ENCODE measurements around the gene CHD1L.

CHD1L gene

DNA sequence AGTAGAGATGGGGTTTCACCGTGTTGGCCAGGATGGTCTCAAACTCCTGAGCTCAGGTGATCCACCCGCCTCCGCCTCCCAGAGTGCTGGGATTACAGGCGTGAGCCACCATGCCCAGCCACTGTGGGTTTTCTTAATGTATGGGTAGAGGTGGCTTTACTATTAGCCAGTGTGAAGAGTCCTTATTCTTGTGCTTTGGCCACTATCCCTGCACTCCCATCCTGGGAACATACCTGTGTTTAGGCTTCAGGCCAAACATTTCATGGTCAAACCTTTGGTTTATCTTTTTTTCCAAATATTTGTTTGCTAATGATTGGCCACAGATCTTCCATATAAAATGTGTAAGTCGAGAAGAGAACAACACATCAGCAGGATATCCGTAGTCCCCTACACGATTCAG, 33.9 kb upstream of the CHD1L start:
- no peak for DNase-seq (ENCODE audit: low read depth)
- no peak overlapping the region for H3K4me3 ChIP-seq (ENCODE audit: low read depth, low read length)
- TF ChIP-seq, protein P1, sequence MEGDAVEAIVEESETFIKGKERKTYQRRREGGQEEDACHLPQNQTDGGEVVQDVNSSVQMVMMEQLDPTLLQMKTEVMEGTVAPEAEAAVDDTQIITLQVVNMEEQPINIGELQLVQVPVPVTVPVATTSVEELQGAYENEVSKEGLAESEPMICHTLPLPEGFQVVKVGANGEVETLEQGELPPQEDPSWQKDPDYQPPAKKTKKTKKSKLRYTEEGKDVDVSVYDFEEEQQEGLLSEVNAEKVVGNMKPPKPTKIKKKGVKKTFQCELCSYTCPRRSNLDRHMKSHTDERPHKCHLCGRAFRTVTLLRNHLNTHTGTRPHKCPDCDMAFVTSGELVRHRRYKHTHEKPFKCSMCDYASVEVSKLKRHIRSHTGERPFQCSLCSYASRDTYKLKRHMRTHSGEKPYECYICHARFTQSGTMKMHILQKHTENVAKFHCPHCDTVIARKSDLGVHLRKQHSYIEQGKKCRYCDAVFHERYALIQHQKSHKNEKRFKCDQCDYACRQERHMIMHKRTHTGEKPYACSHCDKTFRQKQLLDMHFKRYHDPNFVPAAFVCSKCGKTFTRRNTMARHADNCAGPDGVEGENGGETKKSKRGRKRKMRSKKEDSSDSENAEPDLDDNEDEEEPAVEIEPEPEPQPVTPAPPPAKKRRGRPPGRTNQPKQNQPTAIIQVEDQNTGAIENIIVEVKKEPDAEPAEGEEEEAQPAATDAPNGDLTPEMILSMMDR (conservative IDR thresholded peaks at IDR 0.05; ENCODE audit: low read depth, low read length): no peak

DNA sequence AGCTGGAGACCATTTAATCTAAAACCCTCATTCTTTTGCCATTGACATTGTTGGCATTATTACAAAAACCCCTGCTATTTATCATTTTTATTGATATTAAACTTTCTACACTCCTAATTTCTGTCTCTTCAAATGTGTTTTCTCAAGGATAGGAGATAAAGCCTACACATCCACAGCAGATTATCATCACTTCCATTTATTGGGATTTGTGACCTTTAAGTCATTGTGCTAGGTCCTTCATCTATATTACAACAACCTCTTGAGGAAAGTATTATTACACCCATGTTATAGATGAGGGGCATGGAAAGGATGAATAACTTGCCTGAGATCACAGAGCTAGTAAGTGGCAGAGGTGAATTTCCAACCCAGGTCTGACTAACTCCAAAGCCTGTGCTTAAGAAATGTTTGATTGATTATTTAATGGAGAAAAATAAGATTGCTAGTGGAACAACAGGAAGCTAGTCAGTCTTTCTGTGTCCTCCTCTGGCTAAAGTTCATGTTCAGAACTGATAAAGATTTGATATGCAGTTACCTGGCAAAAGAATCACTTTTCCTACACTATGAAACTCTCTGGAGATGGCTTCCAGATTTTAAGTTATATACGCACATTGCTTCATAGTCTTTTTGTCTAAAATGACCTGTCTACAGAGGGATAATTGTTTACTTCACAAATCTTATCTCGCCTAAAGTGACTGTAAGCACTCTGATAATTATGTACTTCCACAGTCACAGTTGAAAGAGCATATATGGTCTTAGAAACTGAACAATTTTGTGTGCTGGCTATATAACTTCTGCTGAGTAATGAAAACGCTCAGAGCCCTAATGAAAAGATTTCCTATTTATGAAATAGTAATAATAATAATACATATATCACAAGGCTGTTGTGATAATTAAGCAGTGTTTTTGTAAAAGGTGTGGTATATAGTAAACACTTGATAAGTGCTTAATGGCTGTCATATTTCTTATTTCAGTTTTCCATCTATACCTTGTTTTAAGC, 32.4 kb upstream of the CHD1L start:
- H3K4me3 ChIP-seq (ENCODE audit: low read depth, low read length): no peak overlapping the region
- TF ChIP-seq, protein P1 (conservative IDR thresholded peaks at IDR 0.05; ENCODE audit: low read depth, low read length): no peak
- DNase-seq (ENCODE audit: low read depth): no peak

DNA sequence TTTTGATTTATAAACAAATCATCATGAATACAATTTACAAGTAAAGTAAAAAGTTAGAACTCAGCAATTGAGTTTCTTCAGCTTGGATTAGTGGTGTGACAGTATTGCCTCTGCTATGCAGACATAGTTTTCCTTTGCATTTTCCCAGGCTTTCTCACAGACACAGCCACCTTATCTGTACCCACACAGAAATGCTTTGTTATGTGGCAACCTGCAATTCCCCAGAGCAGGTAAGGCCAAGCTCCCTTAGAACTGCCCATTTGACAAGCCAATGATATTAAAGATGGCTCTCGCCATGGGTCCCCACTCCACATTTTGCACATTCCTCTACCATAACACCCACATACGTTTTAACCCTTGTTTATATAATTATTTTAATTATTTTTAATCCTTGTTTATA, 31.5 kb upstream of the CHD1L start:
- no peak overlapping the region for H3K4me3 ChIP-seq (ENCODE audit: low read depth, low read length)
- DNase-seq (ENCODE audit: low read depth): no peak
- TF ChIP-seq, protein P1 (conservative IDR thresholded peaks at IDR 0.05; ENCODE audit: low read depth, low read length): no peak

DNA sequence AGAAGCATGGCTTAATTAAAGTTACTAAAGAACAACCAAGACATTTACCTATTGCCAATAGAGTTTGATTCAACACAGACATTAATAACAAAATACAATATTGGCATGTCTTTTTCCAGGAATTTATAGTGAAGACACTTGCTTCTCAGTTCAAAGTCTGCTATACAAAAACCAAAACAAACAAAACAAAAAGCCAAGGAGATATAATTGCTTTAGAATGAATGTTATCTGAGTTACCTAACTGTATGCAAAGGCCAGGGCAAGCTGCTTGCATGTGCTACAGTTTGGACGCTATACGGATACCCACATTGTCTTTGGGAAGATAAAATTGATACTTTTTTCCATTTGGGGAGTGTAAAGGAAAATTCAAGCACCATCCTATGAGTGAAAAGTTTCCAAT, 30.9 kb upstream of the CHD1L start:
- TF ChIP-seq, protein P1 (conservative IDR thresholded peaks at IDR 0.05; ENCODE audit: low read depth, low read length): no peak
- no peak overlapping the region for H3K4me3 ChIP-seq (ENCODE audit: low read depth, low read length)
- no peak for DNase-seq (ENCODE audit: low read depth)

DNA sequence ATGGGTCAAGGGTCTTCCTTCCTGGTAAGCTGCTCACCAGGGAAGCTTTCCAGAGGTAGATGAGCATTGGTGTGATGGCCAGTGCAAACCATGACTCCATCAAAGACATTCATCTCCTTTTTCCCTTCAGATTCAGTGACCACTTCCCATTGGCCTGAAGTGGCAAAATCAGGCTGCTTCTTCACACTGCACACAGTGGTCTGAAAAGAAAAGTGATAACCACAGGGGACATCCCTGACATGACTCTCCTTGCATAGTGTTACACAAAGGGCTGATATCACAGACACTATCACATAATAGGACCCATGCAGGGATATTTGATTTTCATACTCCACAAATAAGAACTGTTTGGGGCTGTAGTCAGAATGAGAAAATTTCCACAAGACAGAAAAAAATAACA, 29.2 kb upstream of the CHD1L start:
- TF ChIP-seq, protein P1 (conservative IDR thresholded peaks at IDR 0.05; ENCODE audit: low read depth, low read length): no peak
- DNase-seq (ENCODE audit: low read depth): no peak
- no peak overlapping the region for H3K4me3 ChIP-seq (ENCODE audit: low read depth, low read length)

DNA sequence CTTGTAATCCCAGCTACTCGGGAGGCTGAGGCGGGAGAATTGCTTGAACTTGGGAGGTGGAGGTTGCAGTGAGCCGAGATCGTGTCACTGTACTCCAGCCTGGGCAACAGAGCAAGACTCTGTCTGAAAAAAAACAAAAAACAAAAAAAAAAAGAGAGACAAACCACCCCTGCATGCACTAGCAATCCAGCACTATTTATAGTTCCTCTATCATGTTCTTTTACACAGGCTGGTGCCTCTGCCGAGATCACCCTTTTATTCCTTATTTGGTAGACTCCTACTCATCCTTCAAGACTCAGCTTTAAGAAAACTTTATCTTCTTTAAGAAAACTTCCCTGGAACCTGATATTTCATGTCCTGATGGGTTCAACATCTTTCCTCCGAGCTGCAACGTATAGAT, 28.2 kb upstream of the CHD1L start:
- TF ChIP-seq, protein P1 (conservative IDR thresholded peaks at IDR 0.05; ENCODE audit: low read depth, low read length): no peak
- no peak for DNase-seq (ENCODE audit: low read depth)
- no peak overlapping the region for H3K4me3 ChIP-seq (ENCODE audit: low read depth, low read length)
